Subcutaneous abdominal adipose tissue (tissue), 5 donors: ENCODE results near the gene NLGN3.

Experiments used
- H3K27ac ChIP-seq: one replicate; pipeline ENCODE4 v1.7.0; 2013; ENCODE audit warnings: low read depth, mild to moderate bottlenecking, inconsistent platforms, low read length, moderate library complexity
- H3K27me3 ChIP-seq, 5 donors: one replicate each; pipeline ENCODE4 v1.7.0; 2013; ENCODE audit warnings: low read length in 5 of 5, inconsistent platforms in 1 of 5; ENCODE audit not compliant: control insufficient read depth in 5 of 5, insufficient read depth in 4 of 5
- H3K36me3 ChIP-seq, 5 donors: one replicate each; pipeline ENCODE4 v1.7.0; 2013; ENCODE audit warnings: low read length in 5 of 5; ENCODE audit not compliant: control insufficient read depth in 5 of 5, insufficient read depth in 5 of 5
- H3K4me1 ChIP-seq, 5 donors: one replicate each; pipeline ENCODE4 v1.7.0; 2013; ENCODE audit warnings: low read length in 5 of 5, mild to moderate bottlenecking in 3 of 5, moderate library complexity in 1 of 5; ENCODE audit not compliant: control insufficient read depth in 5 of 5, insufficient read depth in 5 of 5
- H3K4me3 ChIP-seq, 5 donors: one replicate each; pipeline ENCODE4 v1.7.0; 2013; ENCODE audit warnings: low read length in 5 of 5, low read depth in 1 of 5
- H3K9ac ChIP-seq, 5 donors: one replicate each; pipeline ENCODE4 v1.7.0; 2013; ENCODE audit warnings: low read length in 5 of 5, mild to moderate bottlenecking in 4 of 5, moderate library complexity in 3 of 5
- H3K9me3 ChIP-seq, 5 donors: one replicate each; pipeline ENCODE4 v1.7.0; 2013; ENCODE audit warnings: low read length in 5 of 5; ENCODE audit not compliant: control insufficient read depth in 5 of 5
- donor health status: healthy.
- donor health status: healthy.
- donor health status: healthy.
- donor health status: healthy.
- donor health status: healthy.

NLGN3 gene

DNA sequence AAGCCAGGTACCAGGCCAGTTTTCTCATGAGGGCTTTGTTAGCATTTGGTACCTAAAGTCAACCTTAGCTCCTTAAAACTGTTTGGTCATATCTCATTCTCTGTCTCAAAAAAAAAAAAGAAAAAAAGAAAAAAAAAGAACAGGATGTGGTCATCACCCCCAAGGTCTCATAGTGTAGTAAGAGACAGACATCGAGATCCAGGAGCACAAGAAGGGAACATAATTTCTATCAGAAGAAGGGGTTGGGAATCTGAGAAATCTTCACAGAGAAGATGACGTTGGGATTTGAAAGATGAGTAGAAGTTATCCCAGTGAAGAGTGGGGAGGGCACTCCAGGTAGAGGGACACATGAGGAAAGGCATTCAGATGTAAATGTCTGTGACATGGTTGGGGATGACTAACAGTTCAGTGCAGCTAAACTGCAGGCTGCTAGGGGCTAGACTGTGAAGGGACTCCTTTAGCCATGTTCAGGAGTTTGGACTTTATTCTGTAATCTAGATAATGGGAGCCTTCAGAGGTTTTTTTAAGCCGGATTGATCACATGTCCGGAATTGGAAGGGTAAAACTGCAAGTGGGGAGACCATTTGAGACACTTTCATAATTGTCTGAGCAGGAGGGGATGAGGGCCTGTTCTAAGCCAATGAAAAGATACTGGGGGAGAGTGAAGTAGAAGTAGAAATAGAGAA lies 51.5 kb downstream of the NLGN3 start:
- Histone ChIP-seq H3K36me3 (no peaks in the 10 kb centered on the region), H3K4me1 (no peaks in the 10 kb centered on the region), H3K27ac (no peak overlapping the region), H3K9me3 (no peaks in the 10 kb centered on the region), H3K4me3 (no peak overlapping the region), H3K9ac (no peak overlapping the region), H3K27me3 (peaks cover 0 to 8% (median 3%) of the 10 kb centered on the region in 5 donors)

- Histone ChIP-seq H3K4me1 (no peaks in the 10 kb centered on the region), H3K9ac (no peak overlapping the region), H3K36me3 (no peaks in the 10 kb centered on the region), H3K27me3 (peaks cover 2 to 12% (median 5%) of the 10 kb centered on the region in 5 donors), H3K9me3 (no peaks in the 10 kb centered on the region), H3K4me3 (peak overlapping the region in 2 of 5 donors; percentile 12 to 23), H3K27ac (no peak overlapping the region)
These were observed 53.4 kb downstream of the NLGN3 start for GRCh38 chrX:71198066-71198465.

GRCh38 chrX:71199252-71200008 lies 54.8 kb downstream of the NLGN3 start:
- Histone ChIP-seq H3K4me1 (no peaks in the 10 kb centered on the region), H3K9ac (no peak overlapping the region), H3K4me3 (no peak overlapping the region), H3K9me3 (no peaks in the 10 kb centered on the region), H3K27me3 (peaks cover 0 to 12% (median 3%) of the 10 kb centered on the region in 5 donors), H3K27ac (no peak overlapping the region), H3K36me3 (no peaks in the 10 kb centered on the region)

DNA sequence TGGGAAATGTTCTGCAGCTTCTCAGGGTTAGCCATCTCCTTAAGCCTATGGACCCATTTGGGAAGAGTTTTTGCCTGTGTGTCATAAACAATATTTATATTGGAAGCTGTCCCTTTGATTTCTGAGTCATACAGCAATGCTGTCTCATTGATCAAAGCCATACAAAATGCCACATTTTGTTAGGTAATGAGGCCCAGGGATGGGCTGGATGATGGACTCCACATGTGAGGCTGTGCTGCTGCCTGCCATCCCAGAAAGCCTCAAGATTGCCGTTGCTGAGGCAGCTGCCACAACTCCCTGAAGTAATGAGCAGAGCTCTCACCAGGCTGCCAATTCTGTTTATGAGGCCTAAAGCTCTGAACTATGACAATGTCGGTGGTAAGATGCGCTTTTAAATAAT lies 66.2 kb downstream of the NLGN3 start:
- Histone ChIP-seq H3K27me3 (peaks cover 6 to 26% (median 13%) of the 10 kb centered on the region in 5 donors), H3K9me3 (no peaks in the 10 kb centered on the region), H3K4me1 (no peaks in the 10 kb centered on the region), H3K9ac (no peak overlapping the region), H3K4me3 (no peak overlapping the region), H3K36me3 (no peaks in the 10 kb centered on the region), H3K27ac (no peak overlapping the region)

DNA sequence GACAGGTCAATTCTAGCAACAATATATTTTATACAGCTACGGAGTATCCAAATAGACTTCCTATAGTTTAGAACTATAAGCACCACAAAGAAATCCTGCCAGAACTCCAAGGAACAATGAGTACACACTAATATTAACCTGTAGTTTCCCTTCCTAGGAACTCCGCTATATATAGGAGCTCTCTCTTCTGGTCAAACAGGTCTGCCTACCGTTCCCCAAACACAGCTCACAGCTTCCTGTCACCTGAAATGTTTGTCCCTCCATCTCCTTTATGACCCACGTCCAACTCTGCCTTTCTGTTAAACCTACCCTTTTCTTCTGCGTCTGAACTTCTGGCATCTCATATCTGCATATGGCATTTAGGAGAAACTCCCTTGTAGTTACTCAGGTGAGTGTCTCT lies 67.9 kb downstream of the NLGN3 start:
- H3K9ac ChIP-seq = no peak overlapping the region

GRCh38 chrX:71214152-71214551 lies 69.5 kb downstream of the NLGN3 start:
- Histone ChIP-seq H3K9ac (no peak overlapping the region), H3K27ac (no peak overlapping the region), H3K4me1 (no peaks in the 10 kb centered on the region), H3K27me3 (peaks cover 6 to 23% (median 19%) of the 10 kb centered on the region in 5 donors), H3K4me3 (no peak overlapping the region), H3K36me3 (no peaks in the 10 kb centered on the region), H3K9me3 (no peaks in the 10 kb centered on the region)

More for the DNA sequence above, 67.9 kb downstream of the NLGN3 start:
- Histone ChIP-seq H3K4me3 (no peak overlapping the region), H3K36me3 (no peaks in the 10 kb centered on the region), H3K27ac (no peak overlapping the region), H3K4me1 (no peaks in the 10 kb centered on the region), H3K27me3 (peaks cover 6 to 26% (median 19%) of the 10 kb centered on the region in 5 donors), H3K9me3 (no peaks in the 10 kb centered on the region)

- no peak overlapping the region for H3K9ac ChIP-seq
- no peaks in the 10 kb centered on the region for H3K9me3 ChIP-seq
- no peaks in the 10 kb centered on the region for H3K36me3 ChIP-seq
- no peak overlapping the region for H3K4me3 ChIP-seq
- H3K27me3 ChIP-seq = peaks cover 6 to 23% (median 19%) of the 10 kb centered on the region in 5 donors
- H3K27ac ChIP-seq = no peak overlapping the region
- H3K4me1 ChIP-seq = no peaks in the 10 kb centered on the region
These were observed 70.1 kb downstream of the NLGN3 start for GRCh38 chrX:71214604-71215337.

DNA sequence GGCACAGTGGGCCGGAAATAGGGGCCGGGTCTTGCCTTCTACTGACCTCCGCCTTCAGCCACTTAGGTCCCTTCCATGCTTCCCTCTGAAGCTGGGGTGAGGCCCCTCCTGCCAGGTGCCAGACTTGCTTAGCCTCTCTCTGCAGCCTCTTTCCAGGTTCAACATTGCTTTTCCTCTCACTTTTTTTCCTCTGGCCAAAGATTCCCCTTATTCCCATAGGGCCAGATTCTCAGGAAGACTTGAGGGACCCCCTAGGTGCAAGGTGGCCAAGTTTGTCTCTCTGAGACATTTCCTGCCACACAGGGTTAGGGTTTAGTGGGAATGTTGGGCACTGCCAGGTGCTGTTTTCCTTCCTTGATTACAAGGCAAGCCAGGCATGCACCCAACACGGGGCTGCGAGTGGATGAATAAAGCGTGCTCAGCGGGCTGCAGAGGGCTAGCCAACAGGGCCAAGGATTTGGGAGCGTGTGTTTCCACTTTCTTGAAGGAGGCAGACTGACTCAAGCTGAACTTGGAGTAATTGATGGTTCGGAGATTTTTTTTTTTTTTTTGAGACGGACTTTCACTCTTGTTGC lies 70.8 kb downstream of the NLGN3 start:
- no peak overlapping the region for H3K4me3 ChIP-seq
- H3K36me3 ChIP-seq = no peaks in the 10 kb centered on the region
- no peak overlapping the region for H3K9ac ChIP-seq
- no peak overlapping the region for H3K27ac ChIP-seq
- no peaks in the 10 kb centered on the region for H3K4me1 ChIP-seq
- no peaks in the 10 kb centered on the region for H3K9me3 ChIP-seq
- peaks cover 6 to 23% (median 19%) of the 10 kb centered on the region in 5 donors for H3K27me3 ChIP-seq

- no peaks in the 10 kb centered on the region for H3K4me1 ChIP-seq
- H3K9me3 ChIP-seq = no peaks in the 10 kb centered on the region
- no peak overlapping the region for H3K4me3 ChIP-seq
- H3K36me3 ChIP-seq = no peaks in the 10 kb centered on the region
- H3K27me3 ChIP-seq = peaks cover 8 to 21% (median 20%) of the 10 kb centered on the region in 5 donors
- H3K9ac ChIP-seq = no peak overlapping the region
- H3K27ac ChIP-seq = no peak overlapping the region
These were observed 71.8 kb downstream of the NLGN3 start for GRCh38 chrX:71216485-71216884.
